HG02610 (cell line): Measurements from ENCODE around the gene CFAP61.

Source experiments
- ATAC-seq: cut with Tn5 transposase; IDR thresholded peaks from one replicate; pipeline ENCODE4 v1.9.1; 2021; ENCODE audit warnings: mild to moderate bottlenecking, moderate library complexity; ENCODE audit not compliant: unreplicated experiment

CFAP61 gene

DNA sequence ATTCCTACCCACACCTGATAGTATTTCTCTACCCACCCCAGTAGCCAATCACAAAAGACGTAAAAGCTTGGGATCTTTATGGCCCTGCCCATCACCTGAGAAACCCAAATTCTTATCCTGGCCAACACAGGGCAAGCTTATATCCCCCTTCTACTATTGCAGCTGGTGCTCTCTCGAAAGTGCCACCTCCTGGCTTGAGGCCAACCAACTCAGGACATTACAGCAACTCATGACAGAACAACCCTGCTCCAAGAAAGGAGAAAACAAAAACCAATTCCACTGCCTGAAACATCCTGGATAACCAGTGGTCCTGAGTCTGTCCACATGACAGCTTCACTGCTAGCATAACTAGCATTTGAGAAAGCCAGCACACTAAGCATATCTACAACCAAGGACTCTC lies 97.9 kb downstream of the CFAP61 start:
- no peak for ATAC-seq

DNA sequence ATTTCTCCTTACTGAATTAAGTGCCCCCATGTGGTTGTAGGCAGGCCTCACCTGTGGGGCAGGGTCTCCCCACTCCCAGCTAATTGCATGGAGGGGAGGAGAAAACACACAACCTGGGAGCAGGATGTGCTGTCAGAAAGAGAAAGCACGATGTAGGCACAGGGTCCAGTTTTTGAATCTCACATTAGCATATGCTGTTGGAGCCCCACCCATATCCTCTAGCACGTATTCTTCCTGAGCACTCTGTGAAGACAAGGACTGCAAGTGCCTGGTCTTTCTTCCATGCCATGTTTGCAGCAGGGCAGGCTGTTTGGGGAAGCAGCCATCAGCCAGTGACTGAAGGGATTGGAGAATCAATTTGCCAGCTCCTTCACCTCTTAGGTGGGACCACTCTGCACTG lies 108.2 kb downstream of the CFAP61 start:
- no peak for ATAC-seq

DNA sequence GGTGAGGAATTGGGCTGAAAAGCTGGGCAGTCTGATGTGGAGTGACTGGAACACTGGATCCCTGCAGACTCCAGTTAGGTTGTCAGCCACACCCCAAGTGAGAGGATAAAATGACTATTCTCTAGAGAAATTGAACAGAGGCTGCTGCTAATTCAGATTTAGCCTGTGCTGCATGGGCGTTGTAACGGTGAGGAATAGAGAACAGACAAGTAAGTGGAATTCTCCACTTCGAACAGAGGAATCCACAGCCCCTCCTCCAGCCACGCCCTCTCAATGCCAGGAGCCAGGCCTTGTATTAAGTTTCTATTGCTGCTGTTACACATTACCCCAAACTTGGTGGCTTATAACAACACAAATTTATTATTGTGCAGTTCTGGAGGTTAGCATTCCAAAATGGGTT lies 109.3 kb downstream of the CFAP61 start:
- no peak for ATAC-seq

DNA sequence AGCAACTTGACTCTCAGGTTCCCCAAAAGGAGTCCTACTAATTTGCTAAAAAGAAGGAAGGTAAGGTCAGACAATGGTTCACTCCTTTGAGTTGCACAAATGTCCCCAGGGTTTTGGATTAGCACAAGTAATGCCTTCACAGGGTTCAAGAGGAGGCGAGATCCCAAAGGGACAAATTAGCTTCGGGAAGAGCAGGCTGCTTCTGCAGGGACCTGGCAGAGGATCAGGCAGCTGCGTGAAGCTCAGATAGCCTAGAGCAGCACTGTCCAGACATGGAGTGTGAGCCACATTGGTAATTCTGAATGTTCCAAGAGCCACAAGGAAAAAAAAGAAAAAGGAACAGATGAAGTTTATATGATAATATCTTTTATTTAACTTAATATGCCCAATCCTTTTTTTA lies 115.4 kb downstream of the CFAP61 start:
- no peak for ATAC-seq

DNA sequence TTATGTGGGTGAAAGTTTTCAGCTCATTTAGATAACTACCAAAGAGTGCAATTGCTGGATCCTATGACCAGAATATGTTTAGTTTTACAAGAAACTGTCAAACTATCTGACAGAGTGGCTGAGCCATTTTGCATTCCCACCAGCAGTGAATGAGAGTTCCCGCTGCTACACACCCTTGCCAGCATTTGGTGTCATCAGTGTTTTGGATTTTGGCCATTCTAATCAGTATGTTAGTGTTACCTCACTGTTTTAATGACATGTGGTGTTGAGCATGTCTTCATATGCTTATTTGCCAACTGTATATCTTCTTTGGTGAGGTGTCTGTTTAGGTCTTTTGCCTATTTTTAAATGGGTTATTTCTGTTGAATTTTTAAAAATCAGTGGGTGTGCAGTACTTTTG lies 120.9 kb downstream of the CFAP61 start:
- ATAC-seq, result no peak

DNA sequence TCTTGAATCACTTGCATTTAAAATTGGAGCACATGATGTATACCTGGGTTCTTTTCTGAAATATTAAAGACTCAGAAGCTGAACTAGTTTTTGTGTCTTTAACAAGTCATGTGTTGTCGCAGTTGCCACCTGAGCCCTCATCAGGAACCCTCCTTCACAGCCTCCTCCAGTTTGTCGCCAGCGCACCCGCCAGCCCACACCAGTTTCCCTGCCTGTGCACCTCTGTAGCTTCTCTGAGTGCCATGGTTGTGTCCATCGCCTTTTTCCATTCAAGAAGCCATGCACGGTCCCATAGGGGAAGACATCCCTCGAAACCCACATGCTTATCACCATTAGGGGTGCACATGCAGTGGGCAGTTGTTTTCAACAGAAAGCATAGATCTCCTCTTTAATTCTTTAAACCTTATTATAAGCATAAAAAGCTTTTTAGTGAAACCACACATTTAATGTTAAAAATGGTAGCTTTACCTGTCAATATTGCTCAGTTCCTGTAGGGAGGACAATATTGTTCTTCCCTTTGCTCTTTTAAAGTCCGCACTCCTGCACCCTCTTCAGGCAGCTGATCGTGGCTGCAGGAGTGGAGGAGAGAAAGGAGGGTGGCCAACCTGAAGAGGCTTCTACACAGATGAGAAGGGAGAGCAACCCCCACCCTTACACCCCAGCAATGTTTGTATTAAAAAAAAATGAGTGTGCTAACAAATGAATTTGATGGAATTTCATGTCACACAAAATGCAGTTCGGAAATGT lies 121.9 kb downstream of the CFAP61 start:
- ATAC-seq, result no peak

DNA sequence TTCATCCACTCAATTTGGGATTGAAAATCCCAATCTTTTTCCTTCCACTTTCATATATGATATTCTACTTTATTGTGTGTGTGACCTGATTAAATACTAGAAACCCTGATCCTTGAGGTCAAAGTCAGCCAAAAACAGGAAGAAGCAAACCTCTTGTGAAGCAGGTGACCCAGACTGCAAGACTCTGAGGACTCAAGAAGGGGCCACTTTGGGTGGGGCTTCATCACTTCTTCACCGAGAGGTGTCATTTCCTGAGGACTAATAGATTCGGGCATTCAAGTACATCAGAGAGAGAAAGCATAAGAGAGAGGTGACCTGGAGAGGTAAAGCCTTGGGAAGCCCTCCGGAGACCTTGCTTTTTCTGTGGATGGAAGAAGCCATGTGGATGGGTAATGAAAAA lies 129.0 kb downstream of the CFAP61 start:
- ATAC-seq, result no peak

DNA sequence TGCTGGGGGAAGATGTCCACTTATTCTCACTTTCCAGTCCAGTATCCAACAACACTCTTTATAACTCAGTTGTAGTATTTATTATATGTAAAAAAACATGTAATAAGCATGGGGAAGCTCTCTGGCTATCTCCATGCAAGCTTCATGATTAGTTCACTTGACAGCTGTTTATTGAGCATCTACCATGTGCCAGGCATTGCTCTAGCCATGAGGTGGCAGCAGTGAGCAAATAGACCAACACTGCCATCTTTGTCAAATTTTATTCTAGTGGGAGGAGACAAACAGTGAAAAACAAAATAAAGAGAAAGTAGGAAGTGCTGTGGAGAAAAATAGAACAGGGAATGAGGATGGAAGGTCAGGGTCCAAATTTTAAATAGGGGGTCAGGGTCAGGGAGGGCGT lies 131.8 kb downstream of the CFAP61 start:
- no peak for ATAC-seq

DNA sequence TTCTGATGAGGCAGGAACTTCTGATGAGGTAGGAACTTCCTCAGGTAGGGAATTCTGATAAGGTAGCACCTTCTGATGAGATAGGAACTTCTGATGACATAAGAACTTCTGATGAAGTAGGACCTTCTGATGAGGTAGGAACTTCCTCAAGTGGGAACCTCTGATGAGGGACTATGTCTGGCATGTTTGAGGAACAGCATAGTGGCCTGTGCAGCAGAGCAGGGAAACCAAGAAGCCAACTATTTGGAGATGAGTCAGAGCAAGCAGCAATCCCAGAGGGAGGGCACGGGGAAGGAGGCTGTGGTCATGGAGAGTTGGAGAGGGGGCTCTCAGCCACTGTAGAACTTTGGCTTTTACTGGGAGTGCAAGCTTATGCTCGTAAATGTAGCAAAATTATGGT lies 132.4 kb downstream of the CFAP61 start:
- ATAC-seq, result no peak

DNA sequence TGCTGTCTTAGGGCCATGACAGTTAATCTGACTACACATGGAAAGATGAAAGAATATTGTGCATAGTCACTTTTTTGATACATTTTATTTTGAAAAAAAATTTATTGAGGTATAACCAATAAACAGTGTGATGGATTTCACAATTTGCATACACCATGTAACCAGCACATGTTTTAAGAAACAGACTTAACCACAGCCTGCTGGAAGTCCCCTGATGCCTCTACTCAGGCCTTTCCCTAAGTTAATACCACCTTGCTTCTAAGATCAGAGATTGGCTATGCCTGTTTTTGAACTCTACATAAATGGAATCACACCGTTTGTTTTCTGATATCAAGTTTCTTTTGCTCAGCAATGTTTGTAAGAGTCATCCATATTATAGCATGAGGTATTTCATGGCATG lies 136.3 kb downstream of the CFAP61 start:
- peak; percentile 72 for ATAC-seq

DNA sequence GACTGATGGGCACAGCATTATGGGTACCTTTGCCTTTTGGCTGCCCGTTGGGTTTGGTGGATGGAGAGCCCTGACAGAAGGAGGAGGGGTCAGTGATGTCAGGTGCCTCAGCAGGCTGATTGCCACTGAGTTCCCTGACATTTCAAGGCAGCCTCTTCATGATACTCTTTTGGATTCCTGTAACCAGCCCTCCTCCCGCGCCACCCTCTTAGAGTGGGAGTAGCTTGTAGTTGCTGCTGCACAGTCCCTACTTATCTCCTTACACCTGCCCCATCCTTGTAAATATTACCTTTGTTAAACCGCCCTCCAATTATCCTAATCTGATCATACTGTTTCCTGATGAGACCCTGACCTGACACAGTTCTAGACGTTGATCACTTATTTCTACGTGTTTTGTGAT lies 140.0 kb downstream of the CFAP61 start:
- ATAC-seq, result no peak

DNA sequence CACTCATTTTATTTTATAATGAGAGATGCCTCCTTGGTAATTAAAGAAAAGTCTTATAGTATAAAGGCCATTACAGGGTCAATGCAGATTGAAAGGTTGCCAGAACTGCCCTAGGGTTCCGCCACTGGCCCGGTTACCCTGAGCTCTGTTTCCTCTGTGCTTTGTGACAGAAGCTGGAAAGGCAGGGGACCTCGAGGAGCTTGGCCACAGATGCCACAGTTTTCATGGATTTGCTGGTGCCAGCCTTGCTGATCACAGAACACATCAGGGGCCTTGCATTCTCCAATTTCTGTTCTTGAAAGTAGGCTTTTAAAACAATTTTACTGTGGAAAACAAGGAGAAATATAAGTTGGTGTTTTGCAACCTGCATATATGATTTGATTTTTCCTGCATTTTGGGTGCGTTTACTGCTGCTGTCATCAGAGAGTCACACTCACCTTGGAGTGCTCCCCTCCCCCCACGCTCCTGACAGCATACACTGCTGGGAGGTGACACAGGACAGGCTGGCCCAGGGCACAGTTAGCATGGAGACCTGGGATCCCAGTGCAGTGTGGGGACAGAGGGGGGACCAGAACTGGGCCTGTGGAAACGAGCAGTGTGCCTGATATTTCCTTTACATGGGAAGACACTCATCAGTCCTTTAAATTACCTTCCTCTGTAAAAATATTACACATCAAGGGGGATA lies 142.8 kb downstream of the CFAP61 start:
- no peak for ATAC-seq

DNA sequence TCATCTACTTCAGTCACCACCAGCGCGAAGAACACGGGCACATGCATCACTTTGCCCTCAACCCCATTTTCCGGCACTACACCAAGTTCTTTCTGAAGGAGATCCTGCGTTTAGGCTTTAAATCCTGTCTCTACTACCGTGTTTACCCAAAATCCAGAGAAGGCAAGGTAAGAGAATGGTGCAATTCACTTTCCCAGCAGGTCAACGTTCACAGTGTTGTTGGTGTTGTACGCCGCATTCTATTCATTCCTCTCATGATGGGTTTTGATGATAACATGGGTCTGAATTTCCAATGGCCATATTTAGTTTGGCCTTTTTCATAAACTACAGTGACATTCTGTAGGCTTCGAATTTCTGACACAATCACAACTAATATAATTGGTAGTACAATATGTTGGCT lies 144.3 kb downstream of the CFAP61 start:
- no peak for ATAC-seq

DNA sequence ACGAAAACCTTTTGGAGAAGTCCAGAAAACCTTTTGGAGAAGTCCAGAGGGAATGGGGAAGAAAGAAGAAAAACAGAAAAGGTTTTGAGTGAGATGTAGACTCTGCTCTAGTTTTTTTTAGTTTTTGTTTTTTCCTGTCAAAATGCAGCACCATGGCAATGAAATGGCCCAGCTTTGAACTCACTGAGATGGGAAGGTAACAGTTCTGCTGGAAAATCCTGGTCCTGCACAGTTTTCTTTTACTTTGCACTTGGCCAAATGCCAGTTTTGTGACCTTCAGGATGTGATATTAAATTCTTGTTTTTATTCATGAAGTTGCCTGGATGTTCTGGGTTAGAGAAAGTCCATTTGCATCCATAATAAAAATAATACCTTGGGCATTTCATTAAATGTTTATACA lies 145.7 kb downstream of the CFAP61 start:
- no peak for ATAC-seq

DNA sequence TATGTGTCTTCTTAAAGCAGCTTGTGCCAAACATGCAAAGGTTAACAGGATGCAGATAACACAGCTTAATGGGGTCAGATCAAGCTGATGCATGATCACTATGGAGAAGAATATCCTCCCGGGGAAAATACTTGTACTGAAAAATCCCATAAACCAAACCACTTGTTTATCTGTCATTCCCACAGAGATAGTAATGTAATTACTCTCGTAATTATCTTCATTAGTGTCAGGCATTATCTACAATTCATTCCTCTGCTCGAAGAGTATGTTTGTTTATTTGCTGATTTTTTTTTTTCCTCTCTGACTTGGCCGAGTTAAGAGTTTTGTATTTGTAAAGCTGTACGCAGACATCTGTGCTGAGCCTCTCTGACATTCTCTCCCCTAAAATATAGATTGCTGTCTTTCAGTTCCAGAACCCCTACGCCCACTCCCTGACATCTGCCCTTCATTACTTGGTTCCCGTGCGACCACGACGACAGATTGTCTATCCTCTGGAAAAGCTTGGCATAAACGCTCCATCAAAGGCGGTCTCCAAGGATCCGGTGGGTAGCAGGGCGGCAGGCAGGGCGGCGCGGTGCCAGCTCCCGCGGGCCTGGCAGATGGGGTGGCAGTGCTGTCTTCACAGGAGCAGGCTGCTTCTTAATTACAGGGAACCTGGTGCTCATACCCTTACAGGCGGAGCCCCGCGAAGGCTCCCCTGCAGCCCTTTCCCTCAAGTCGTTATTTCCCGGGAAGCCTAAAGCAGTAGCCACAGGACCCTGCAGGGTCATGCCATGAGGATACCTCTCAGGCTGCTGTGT lies 147.2 kb downstream of the CFAP61 start:
- no peak for ATAC-seq

DNA sequence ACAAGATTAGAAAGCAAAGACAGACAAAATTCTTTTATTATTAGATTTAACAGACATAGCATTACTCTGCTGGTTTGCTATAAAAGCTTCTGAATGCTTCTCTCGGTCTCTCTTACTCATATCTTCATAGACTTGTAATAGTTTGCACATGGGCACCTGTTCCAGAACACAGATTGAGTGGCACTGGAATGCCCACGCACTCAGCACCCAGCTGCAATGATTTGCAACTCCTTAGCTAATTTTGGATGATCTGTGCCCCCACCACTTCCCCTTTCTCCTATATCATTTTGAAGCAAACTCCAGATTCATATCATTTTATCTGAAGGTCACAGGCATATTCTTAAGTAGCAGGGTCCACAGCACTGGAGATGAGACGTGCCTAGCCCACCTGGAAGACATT lies 148.8 kb downstream of the CFAP61 start:
- ATAC-seq, result no peak

DNA sequence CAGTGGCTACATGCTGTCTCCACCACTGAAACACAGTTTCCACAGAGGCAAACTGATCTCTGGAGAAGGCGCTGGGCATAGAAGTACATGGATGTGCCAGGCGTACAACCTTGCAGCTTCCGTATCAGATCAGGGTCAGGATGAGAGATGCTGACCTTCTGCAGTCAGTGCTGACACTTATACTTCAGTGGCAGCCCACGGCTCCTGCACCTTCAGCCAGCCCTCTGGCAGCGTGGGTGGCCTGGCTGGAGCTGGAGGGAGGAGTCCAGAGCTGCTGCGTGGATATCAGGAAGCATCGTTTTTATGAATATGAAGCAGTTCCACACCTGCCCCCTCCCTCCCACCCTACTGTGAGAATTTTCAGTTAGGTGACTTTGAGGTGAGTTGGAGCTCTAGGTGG lies 149.3 kb downstream of the CFAP61 start:
- ATAC-seq, result no peak

DNA sequence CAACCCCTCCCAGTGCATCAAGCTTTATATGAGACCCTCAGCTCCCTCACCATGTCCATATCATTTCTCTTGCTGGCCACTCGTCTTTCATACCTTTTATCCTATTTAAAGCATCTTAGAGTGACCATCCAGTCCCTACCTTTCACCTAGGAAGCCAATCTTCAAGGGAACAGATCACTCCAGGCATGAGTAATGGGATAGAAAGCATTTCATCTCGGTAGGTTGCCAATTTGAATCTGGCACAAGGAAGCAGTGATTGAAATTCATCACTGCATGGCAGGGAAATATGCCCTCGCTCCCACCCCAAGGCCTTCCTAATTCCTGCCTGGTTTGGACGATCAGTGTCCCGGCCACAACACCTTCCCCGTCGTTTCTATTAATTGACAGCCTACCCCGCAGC lies 150.4 kb downstream of the CFAP61 start:
- no peak for ATAC-seq

DNA sequence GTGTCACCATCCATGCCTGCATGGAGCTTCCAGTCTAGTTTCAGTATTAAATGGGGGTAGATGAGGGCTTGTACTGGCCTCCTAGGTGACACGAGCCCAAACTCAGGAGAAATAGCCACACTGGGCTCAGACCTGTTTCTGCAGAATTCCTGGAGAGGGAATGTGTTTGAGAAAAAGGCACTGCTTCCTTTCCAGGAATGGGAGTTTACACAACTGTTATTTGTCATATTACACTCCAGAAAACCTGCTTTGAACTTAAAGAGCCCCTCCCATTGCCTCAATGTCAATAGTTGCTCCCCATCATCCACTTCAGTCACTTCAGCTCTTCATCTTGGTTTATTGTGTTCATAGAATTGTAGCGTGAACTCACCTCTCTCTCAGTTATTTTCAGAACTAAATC lies 151.5 kb downstream of the CFAP61 start:
- ATAC-seq, result no peak

DNA sequence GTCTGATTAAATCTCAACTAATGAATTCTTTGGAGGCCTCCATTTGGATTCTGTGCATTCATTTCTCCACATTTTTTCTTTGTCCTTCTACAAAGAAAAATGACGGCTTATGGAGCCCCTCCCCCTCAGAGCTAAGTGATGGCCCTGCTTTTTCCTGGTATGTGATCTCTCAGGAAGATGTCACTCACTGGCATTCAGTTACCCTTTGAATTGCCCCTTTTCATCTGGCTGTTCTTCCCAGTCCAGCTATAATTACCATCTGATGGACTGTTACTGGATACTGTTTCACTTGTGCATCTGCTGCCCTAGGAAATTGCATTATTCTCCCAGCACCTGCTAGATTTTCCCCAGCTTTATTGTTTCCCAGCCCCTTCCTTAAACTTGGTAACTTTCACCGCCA lies 151.9 kb downstream of the CFAP61 start:
- no peak for ATAC-seq

DNA sequence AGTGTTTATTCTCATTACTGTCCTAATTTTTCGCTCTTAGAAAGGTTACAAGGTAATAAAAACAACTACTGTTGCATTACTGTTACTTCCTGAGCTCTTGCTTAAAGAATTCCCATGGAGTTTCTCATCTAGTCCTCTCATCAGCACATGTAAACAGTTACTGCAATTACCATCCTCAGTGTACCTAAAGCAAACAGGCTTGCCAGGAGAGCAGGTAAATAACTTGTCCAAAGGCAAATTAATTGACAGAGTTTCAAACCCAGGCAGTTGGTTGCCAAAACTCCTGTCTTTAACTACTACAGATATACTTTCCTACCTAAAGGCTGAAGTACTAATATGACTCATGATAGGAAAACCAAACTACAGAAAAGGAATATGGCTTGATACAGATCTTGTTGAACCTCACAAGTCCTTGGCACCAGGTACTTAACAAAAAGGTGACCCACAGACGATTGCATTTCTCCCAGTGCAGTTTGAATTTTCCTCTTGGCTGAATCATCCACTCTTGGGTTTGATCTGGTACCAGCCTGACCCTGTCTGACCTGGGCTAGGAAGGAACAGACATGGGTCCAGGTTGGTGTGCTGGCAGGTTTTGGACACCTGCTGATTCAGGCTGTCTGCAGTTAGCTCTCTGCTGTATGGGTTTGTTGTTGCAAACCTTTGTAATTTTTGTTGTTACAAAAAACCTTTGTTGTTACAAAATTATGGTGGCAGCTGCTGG lies 153.0 kb downstream of the CFAP61 start:
- ATAC-seq, result no peak
